ENCODE data around the gene WWC1.

DNA sequence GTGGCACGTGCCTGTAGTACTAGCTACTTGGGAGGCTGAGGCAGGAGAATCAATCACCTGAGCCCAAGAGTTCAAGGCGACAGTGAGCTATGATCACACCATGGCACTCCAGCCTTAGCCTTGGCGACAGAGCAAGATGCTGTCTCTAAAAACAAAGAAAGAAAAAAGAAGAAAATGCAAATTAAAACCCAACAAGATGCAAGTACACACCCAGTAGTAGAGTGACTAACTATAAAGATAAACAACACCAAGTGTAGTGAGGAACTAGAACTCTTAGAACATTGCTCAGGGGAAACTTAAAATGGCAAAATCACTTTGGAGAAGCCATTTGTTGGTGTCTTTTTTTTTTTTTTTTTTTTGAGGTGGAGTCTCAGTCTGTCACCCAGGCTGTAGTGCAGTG, 160.1 kb downstream of the WWC1 start:
- TF ChIP-seq, protein P1, sequence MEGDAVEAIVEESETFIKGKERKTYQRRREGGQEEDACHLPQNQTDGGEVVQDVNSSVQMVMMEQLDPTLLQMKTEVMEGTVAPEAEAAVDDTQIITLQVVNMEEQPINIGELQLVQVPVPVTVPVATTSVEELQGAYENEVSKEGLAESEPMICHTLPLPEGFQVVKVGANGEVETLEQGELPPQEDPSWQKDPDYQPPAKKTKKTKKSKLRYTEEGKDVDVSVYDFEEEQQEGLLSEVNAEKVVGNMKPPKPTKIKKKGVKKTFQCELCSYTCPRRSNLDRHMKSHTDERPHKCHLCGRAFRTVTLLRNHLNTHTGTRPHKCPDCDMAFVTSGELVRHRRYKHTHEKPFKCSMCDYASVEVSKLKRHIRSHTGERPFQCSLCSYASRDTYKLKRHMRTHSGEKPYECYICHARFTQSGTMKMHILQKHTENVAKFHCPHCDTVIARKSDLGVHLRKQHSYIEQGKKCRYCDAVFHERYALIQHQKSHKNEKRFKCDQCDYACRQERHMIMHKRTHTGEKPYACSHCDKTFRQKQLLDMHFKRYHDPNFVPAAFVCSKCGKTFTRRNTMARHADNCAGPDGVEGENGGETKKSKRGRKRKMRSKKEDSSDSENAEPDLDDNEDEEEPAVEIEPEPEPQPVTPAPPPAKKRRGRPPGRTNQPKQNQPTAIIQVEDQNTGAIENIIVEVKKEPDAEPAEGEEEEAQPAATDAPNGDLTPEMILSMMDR (IDR thresholded peaks at IDR 0.05) = no peak
- TF ChIP-seq REST (IDR thresholded peaks at IDR 0.05; ENCODE audit: insufficient read depth in 1 of 2, low read depth in 2 of 2, low read length in 1 of 2) (no peak), POLR2AphosphoS5 (IDR thresholded peaks at IDR 0.05; ENCODE audit: low read depth, low read length) (no peak), SIN3A (IDR thresholded peaks at IDR 0.05; ENCODE audit: borderline replicate concordance, insufficient read depth, low read depth, low read length) (no peak), TCF7L2 (IDR thresholded peaks at IDR 0.05; ENCODE audit: low read depth, low read length) (no peak)

Measured in Panc1 (cell line).